ENCODE measurements around the gene TMEM89. TPM values are rescaled to one million over a fixed set of nuclear protein-coding genes. Genes with fewer than 3 reads are reported as not detected.

The TMEM89 gene
- total RNA-seq, 1 experiment from 2014 or later, result not detected

GRCh38 chr3:48591436-48591835 is 30.1 kb downstream of the TMEM89 start:
- no peak for DNase-seq (ENCODE audit: low read depth)

GRCh38 chr3:48588230-48588629 is 33.3 kb downstream of the TMEM89 start:
- no peak for DNase-seq (ENCODE audit: low read depth)

GRCh38 chr3:48587686-48588085 is 33.9 kb downstream of the TMEM89 start:
- DNase-seq (ENCODE audit: low read depth), result no peak

GRCh38 chr3:48585411-48585810 is 36.2 kb downstream of the TMEM89 start:
- no peak for DNase-seq (ENCODE audit: low read depth)

- no peak for DNase-seq (ENCODE audit: low read depth)
Observed at GRCh38 chr3:48584836-48585235, 36.7 kb downstream of the TMEM89 start.

GRCh38 chr3:48581621-48582481 is 39.7 kb downstream of the TMEM89 start:
- no peak for DNase-seq (ENCODE audit: low read depth)

GRCh38 chr3:48576647-48577046 is 44.9 kb downstream of the TMEM89 start:
- DNase-seq (ENCODE audit: low read depth), result no peak

- DNase-seq (ENCODE audit: low read depth), result no peak
Observed at GRCh38 chr3:48575366-48575765, 46.2 kb downstream of the TMEM89 start.

- DNase-seq (ENCODE audit: low read depth), result no peak
Observed at GRCh38 chr3:48573973-48574585, 47.5 kb downstream of the TMEM89 start.

- no peak for DNase-seq (ENCODE audit: low read depth)
Observed at GRCh38 chr3:48572517-48572916, 49.1 kb downstream of the TMEM89 start.

GRCh38 chr3:48571938-48572337 is 49.6 kb downstream of the TMEM89 start:
- DNase-seq (ENCODE audit: low read depth), result no peak

Other genes with a start within 250 kb of the TMEM89 start
- not detected in 2 replicates for gene FBXW12, start 249.6 kb downstream of the TMEM89 start, total RNA-seq (2014; rRNA removed)
- gene PLXNB1, start 191.7 kb downstream of the TMEM89 start, total RNA-seq (2014; rRNA removed), result 21.5 and 23.4 TPM in 2 replicates
- gene CCDC51, start 181.7 kb downstream of the TMEM89 start, total RNA-seq (2014; rRNA removed), result 28.8 and 29.8 TPM in 2 replicates
- 312 and 406 TPM in 2 replicates for gene TMA7, start 181.5 kb downstream of the TMEM89 start, total RNA-seq (2014; rRNA removed)
- gene ATRIP, start 175.0 kb downstream of the TMEM89 start, total RNA-seq (2014; rRNA removed), result 13.9 and 14.1 TPM in 2 replicates
- 192 and 227 TPM in 2 replicates for gene SHISA5, start 117.6 kb downstream of the TMEM89 start, total RNA-seq (2014; rRNA removed)
- gene PFKFB4, start 65.0 kb downstream of the TMEM89 start, total RNA-seq (2014; rRNA removed), result 22.1 and 22.6 TPM in 2 replicates
- gene UCN2, start 58.0 kb downstream of the TMEM89 start, total RNA-seq (2014; rRNA removed), result 1.7 and 1.8 TPM in 2 replicates
- gene COL7A1, start 26.4 kb downstream of the TMEM89 start, total RNA-seq (2014; rRNA removed), result 12.7 and 14.2 TPM in 2 replicates
- 368 and 384 TPM in 2 replicates for gene UQCRC1, start 12.1 kb downstream of the TMEM89 start, total RNA-seq (2014; rRNA removed)
- 19.6 and 32.5 TPM in 2 replicates for gene SLC26A6, start 13.7 kb upstream of the TMEM89 start, total RNA-seq (2014; rRNA removed)
- 4.3 and 4.5 TPM in 2 replicates for gene CELSR3, start 41.1 kb upstream of the TMEM89 start, total RNA-seq (2014; rRNA removed)
- gene NCKIPSD, start 64.1 kb upstream of the TMEM89 start, total RNA-seq (2014; rRNA removed), result 29.8 and 37.9 TPM in 2 replicates
- 69.2 and 70.4 TPM in 2 replicates for gene IP6K2, start 95.5 kb upstream of the TMEM89 start, total RNA-seq (2014; rRNA removed)
- gene PRKAR2A, start 226.1 kb upstream of the TMEM89 start, total RNA-seq (2014; rRNA removed), result 41.3 and 48.3 TPM in 2 replicates

All from LHCN-M2 (cell line).